ENCODE results near the gene TTLL10.
A peak's percentile ranks its signal among the peaks of the same experiment; 100 is the strongest.

Gene TTLL10

DNA sequence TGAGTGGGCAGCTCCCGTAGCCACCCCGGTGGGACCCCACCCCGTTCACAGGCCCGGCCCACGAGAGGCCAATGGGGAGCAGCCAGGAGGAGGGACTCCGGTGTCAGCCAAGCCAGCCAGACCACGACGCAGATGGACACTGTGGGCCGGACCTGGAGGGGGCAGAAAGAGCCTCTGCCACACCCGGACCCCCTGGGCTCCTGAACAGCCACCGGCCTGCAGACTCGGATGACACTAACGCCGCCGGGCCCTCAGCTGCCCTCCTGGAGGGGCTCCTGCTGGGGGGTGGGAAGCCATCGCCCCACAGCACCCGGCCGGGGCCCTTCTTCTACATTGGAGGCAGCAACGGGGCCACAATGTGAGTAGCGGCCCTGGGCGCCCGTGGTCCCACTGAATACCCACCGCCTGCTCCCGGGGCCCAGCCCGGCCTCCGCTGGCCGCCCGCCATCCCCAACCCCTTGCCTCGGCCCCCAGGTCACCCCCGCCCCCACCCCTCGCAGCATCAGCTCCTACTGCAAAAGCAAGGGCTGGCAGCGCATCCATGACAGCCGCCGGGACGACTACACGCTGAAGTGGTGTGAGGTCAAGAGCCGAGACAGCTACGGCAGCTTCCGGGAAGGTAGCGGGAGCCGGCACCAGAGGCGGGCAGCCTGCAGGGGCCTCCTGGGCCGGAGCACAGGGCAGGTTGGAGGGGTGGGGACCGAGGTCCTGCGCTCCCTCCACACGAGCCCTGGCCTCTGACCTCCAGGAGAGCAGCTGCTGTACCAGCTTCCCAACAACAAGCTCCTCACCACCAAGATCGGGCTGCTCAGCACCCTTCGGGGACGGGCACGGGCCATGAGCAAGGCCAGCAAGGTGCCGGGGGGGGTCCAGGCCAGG is 6.5 kb downstream of the TTLL10 start:
- no peaks in the 10 kb centered on the region for H3K36me3 ChIP-seq (ENCODE audit: low read depth)
- no peak overlapping the region for H3K27ac ChIP-seq (ENCODE audit: poor library complexity, severe bottlenecking)
- no peak overlapping the region for H3K4me3 ChIP-seq (ENCODE audit: severe bottlenecking)
- no peaks in the 10 kb centered on the region for H3K9me3 ChIP-seq (ENCODE audit: severe bottlenecking)
- H3K27me3 ChIP-seq (ENCODE audit: insufficient read depth, poor library complexity, severe bottlenecking): no peaks in the 10 kb centered on the region
- DNase-seq (ENCODE audit: low spot score) (peak; percentile 69), ATAC-seq (ENCODE audit: low read depth) (no peak)
- TF ChIP-seq, protein P1, sequence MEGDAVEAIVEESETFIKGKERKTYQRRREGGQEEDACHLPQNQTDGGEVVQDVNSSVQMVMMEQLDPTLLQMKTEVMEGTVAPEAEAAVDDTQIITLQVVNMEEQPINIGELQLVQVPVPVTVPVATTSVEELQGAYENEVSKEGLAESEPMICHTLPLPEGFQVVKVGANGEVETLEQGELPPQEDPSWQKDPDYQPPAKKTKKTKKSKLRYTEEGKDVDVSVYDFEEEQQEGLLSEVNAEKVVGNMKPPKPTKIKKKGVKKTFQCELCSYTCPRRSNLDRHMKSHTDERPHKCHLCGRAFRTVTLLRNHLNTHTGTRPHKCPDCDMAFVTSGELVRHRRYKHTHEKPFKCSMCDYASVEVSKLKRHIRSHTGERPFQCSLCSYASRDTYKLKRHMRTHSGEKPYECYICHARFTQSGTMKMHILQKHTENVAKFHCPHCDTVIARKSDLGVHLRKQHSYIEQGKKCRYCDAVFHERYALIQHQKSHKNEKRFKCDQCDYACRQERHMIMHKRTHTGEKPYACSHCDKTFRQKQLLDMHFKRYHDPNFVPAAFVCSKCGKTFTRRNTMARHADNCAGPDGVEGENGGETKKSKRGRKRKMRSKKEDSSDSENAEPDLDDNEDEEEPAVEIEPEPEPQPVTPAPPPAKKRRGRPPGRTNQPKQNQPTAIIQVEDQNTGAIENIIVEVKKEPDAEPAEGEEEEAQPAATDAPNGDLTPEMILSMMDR (IDR thresholded peaks at IDR 0.05; ENCODE audit: poor library complexity, severe bottlenecking): no peak
- H3K4me1 ChIP-seq (ENCODE audit: insufficient read depth, poor library complexity, severe bottlenecking): no peaks in the 10 kb centered on the region

DNA sequence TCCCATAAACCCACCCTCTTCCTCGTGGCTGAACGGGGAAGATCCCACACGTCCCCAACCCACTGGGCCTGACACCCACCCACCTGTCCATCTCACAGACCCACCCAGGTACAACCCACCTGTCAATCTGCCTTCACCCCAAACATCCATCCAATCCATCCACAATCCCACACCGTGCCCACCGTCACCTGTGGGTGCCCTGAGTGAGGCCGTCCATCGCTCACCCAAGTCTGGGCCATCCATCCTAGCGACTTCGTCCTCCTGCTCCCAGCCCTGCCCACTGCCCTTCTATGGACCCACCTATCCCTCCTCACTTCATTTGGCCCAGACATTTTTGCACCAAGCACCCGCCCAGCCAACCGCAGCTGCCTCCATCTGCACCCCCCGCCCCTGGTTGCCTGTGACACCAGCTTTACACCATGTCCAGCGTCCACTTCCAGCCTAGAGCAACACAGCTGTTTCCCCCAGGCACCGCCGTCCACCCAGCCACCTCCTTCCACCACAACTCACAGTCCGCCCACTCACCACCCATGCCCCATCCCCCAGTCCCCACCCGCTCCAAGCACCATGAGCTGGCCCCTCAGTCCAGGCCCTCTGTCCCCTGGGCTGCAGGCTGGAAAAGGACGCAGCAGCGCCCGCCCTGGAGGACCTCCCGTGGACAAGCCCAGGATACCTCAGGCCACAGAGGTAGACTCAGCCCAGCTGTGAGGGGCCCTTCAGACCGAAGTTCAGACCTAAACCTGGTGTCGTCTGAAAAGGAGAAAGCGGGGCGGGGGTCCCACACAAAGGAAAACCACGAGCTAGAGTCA is 7.7 kb downstream of the TTLL10 start:
- DNase-seq (ENCODE audit: low spot score) (peak; percentile 57), ATAC-seq (ENCODE audit: low read depth) (no peak)
- H3K4me3 ChIP-seq (ENCODE audit: severe bottlenecking): no peak overlapping the region
- H3K4me1 ChIP-seq (ENCODE audit: insufficient read depth, poor library complexity, severe bottlenecking): no peaks in the 10 kb centered on the region
- H3K9me3 ChIP-seq (ENCODE audit: severe bottlenecking): no peaks in the 10 kb centered on the region
- H3K27me3 ChIP-seq (ENCODE audit: insufficient read depth, poor library complexity, severe bottlenecking): no peaks in the 10 kb centered on the region
- TF ChIP-seq, protein P1 (IDR thresholded peaks at IDR 0.05; ENCODE audit: poor library complexity, severe bottlenecking): no peak
- no peak overlapping the region for H3K27ac ChIP-seq (ENCODE audit: poor library complexity, severe bottlenecking)
- no peaks in the 10 kb centered on the region for H3K36me3 ChIP-seq (ENCODE audit: low read depth)

DNA sequence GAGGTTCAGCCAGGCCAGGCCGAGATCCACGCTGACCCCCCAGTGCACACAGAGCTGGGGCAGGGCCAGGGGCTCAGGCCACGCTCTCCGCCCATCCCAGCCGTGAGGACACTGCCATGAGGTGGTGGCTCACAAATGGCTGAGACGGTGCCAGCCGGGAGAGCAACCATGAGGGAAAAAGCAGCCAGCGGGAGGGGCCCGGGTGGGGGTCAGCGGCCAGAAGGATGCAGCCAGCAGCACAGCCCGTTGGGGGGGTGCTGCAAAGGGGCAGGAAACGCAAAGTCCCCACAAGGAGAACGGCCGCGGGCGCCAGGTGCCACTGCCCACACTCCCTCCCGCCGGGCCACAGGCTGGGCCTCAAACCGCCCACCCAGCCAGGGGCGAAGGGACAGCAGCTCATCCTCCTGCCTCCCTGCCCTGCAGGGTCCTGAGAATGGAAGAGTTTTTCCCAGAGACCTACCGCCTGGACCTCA is 8.3 kb downstream of the TTLL10 start:
- no peak for ATAC-seq (ENCODE audit: low read depth)
- TF ChIP-seq, protein P1 (IDR thresholded peaks at IDR 0.05; ENCODE audit: poor library complexity, severe bottlenecking): no peak
- H3K36me3 ChIP-seq (ENCODE audit: low read depth): no peaks in the 10 kb centered on the region
- peak; percentile 54 for DNase-seq (ENCODE audit: low spot score)
- H3K27me3 ChIP-seq (ENCODE audit: insufficient read depth, poor library complexity, severe bottlenecking): no peaks in the 10 kb centered on the region
- no peaks in the 10 kb centered on the region for H3K9me3 ChIP-seq (ENCODE audit: severe bottlenecking)
- no peak overlapping the region for H3K4me3 ChIP-seq (ENCODE audit: severe bottlenecking)
- H3K27ac ChIP-seq (ENCODE audit: poor library complexity, severe bottlenecking): no peak overlapping the region
- no peaks in the 10 kb centered on the region for H3K4me1 ChIP-seq (ENCODE audit: insufficient read depth, poor library complexity, severe bottlenecking)

DNA sequence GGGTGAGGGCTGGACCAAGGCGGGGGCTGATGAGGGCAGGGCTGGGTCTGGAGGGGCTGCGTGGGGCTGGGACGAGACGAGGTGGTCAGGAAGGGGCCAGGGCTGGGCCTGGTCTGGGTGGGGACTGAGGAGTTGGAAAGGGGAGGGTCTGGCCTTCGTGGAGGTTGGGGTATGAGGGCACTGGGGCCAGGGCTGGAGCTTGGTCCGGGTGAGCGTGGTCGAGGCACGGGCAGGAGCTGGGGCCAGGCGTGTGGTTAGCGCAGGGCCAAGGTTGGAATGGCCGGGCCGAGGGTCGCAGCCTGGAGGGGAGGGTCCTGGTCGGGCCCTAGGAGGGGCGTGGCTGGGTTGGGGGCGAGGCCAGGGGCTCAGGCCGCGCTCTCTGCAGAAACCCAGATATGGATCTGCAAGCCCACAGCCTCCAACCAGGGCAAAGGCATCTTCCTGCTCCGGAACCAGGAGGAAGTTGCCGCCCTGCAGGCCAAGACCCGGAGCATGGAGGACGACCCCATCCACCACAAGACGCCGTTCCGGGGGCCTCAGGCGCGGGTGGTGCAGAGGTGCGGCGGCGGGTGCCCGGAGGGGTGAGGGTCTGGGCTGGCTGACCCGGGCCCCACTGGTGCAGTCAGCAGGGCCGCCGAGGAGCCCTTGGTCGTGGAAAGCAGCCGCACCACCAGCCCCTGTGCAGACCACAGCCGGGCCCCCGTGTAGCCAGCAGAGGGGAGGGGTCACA is 9.0 kb downstream of the TTLL10 start:
- peak; percentile 53 for DNase-seq (ENCODE audit: low spot score)
- no peaks in the 10 kb centered on the region for H3K4me1 ChIP-seq (ENCODE audit: insufficient read depth, poor library complexity, severe bottlenecking)
- H3K27ac ChIP-seq (ENCODE audit: poor library complexity, severe bottlenecking): no peak overlapping the region
- ATAC-seq (ENCODE audit: low read depth): no peak
- no peaks in the 10 kb centered on the region for H3K27me3 ChIP-seq (ENCODE audit: insufficient read depth, poor library complexity, severe bottlenecking)
- H3K4me3 ChIP-seq (ENCODE audit: severe bottlenecking): no peak overlapping the region
- TF ChIP-seq, protein P1 (IDR thresholded peaks at IDR 0.05; ENCODE audit: poor library complexity, severe bottlenecking): no peak
- H3K9me3 ChIP-seq (ENCODE audit: severe bottlenecking): no peaks in the 10 kb centered on the region
- no peaks in the 10 kb centered on the region for H3K36me3 ChIP-seq (ENCODE audit: low read depth)

Measured in RWPE2 (cell line).